ENCODE results near the gene THADA.

GRCh38 chr2:43192744-43193651, 402.8 kb downstream of the THADA start:
- no peak for TF ChIP-seq CTCF (IDR thresholded peaks at IDR 0.05)
- TF ChIP-seq POLR2A (IDR thresholded peaks at IDR 0.05): no peak
